Activated gamma-delta T cell treated with anti-CD3 and anti-CD28 coated beads, Interleukin-2, amount 50 U/mL, for 16 hours (primary cell): ENCODE results near the gene C7orf57.
"Not testable (repeated sequence)": the region's sequence is repeated elsewhere in the genome, so short reads cannot be mapped to it uniquely, and the experiment has no call there.

Experiments used
- DNase-seq: peaks from one replicate; pipeline ENCODE4 v3.0.0-alpha.2; 2020; ENCODE audit warnings: low read depth

The C7orf57 gene

DNA sequence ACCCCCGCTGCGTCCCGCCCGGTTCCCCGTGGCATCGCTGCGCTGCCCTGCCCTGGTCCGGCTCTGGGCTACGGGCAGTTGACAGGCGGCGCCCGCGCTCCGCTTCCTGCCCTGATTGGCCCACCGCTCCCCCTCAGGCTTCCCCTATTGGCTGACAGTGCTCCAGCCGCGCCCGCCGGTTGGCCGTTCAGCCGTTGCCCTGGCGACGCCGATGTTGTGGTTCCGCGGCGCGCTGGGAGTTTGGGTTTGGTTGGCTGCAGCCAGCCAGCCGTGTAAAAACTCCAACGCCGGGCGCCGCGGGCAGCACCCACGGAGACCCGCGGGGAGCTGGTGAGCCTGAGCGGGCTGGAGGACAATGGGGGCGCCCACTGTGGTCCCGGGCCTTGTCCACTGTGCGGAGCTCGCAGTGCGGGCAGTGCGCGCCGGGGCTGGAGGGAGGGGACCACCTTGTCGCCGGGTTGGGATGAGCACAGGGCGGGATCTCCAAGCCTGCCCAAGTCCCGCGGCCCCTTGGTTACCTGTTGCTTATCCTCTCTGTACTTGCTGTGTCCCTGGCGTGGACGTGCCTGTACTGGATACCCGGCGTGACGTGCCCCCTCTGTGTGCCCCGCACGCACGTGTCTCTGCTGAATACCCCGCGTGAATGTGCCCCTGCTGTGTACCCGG, at the start of gene C7orf57:
Gene C7orf57, plus strand, starts transcription at position 243 of the 666 bp plus-strand sequence. CDS start 766 bp downstream, outside the sequence.
- peak; percentile 82 for DNase-seq

DNA sequence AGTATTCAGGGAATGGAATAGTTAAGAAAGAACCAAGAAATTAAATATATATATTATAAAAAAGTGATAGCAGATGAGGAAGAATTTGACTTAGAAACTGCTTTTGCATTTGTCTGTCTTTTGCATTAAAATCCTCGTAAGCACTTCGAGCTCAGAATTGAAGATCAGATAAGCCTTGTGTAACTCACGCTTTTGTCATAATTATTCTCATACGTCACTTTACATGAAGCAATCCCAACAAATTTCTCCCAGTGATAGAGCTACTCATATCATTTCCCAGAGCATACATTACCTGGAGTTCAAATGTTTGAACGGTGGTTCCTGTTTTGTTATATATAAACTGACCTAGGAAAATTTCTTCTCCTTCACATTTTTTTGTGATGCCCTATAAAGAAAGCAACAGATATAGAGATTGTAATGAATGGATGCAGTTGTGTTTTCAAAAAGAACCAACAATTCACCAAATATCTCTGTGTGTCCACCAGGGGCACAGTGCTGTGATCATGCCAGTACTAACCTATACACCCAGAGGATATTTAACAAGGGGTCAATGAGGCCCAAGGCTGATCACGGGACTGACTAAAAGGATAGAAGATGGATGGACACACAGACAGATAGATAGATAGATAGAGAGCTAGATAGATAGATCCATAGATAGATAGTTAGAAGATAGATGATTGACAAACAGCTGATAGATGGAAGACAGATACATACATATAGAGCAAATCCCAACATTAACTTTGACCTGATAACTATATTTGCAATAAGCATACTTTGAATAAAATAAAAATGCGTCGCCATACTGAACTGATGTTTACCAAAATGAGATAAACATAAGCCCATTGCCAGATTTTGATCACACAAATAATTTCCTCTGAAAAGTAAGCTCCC, 46.6 kb upstream of the C7orf57 start:
- no peak for DNase-seq

DNA sequence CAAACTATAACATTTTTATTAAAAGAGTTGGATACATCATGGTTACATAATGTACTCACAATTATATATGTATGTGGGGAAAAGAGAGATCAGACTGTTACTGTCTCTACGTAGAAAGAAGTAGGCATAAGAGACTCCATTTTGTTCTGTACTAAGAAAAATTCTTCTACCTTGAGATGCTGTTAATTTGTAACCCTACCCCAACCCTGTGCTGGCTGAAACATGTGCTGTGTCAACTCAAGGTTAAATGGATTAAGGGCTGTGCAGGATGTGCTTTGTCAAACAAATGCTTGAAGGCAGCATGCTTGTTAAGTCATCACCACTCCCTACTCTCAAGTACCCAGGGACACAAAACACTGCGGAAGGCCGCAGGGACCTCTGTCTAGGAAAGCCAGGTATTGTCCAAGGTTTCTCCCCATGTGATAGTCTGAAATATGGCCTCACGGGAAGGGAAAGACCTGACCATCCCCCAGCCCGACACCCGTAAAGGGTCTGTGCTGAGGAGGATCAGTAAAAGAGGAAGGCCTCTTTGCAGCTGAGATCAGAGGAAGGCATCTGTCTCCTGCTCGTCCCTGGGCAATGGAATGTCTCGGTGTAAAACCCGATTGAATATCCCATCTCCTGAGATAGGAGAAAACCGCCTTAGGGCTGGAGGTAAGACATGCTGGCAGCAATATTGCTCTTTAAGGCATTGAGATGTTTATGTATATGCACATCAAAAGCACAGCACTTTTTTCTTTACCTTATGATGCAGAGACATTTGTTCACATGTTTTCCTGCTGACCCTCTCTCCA, 45.5 kb upstream of the C7orf57 start:
- not testable (repeated sequence) for DNase-seq

DNA sequence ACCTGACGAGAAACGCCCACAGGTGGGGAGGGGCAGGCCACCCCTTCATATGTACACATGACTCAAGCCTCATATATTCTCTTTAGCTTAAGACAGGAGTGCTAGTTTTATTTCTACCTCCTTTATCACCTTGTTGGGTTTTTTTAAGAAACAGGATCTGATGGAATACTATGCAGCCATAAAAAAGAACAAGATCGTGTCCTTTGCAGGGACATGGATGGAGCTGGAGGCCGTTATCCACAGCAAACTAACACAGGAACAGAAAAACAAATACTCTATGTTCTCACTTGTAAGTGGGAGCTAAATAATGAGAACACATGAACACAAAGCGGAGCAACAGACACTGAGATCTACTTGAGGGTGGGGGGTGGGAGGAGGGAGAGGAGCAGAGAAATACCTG, 44.8 kb upstream of the C7orf57 start:
- DNase-seq = no peak

DNA sequence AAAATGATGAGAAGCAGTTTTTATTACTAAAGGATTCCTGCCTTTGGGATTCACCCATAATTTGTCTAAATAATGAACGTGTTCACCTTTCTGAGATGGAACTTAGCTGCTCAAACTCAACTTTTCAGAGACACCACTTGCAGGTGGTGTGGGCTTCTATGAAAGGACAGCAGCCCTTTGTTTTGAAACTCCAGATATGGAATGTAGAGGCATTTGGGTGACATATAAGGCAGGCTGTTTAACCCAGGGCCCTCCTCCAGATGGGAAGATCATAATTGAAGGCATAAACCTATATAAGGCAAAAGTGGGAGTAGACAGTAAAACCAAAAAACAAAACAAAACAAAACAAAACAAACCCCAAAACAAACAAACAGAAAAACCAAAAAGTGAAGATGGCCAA, 44.1 kb upstream of the C7orf57 start:
- DNase-seq = no peak

DNA sequence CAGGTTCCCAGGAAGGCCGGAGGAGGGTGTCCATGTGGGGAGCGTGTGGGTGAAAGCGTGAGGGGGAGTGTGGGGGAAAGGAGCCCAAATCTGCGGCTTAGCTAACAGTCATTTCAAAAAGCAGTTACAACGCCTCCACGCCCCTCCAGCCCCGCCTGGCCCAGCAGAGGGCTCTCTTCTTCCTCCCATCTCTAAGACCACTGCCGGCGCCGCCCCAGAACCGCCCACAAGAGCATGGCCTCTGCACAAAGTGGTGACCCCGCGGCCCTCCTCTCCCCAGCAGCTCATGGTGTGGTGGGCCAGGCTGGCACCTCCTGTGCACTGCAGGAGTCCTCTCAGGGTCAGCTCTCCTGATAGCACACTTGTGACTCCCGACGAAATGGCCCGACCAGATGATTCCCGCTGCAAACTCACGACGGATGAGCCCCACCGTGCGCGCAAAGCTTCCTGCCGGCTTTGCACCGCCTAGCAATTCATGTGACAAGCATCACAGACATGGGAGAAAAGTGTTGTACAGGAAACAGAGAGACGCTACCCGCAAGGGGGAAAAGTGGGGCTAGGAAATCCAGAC, 43.5 kb upstream of the C7orf57 start:
- peak; percentile 79 for DNase-seq

DNA sequence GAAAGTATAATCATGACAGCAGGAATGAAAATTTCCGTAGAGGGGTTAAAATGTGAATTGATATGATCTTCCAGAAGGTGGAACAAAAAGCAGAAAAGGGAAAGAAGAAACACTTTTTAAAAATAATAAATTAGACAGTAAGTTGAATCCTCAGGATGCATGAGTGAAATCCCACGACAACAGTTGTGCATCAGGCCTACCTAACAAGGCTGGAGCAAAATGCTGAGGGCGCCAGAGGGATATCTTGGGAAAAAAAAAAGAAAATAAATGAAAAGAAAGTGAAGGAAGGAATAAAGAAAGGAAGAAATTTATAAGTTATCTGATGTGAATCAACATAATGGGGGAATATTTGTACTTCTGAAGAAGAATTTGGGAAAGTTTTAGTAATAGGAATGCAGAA, 42.9 kb upstream of the C7orf57 start:
- DNase-seq = no peak

DNA sequence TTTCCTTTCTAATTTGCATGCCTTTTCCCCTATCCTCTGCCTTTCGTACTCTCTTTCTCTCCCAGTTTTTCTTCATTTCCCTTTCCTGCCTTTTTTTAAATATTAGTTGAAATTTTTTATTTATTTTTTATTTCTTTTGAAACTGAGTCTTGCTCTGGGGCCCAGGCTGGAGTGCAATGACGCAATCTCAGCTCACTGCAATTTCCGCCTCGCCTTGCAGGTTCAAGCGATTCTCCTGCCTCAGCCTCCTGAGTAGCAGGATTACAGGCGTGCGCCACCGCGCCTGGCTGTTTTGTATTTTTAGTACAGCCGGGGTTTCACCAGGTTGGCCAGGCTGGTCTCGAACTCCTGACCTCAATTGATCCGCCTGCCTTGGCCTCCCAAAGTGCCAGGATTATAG, 35.9 kb upstream of the C7orf57 start:
- no peak for DNase-seq

DNA sequence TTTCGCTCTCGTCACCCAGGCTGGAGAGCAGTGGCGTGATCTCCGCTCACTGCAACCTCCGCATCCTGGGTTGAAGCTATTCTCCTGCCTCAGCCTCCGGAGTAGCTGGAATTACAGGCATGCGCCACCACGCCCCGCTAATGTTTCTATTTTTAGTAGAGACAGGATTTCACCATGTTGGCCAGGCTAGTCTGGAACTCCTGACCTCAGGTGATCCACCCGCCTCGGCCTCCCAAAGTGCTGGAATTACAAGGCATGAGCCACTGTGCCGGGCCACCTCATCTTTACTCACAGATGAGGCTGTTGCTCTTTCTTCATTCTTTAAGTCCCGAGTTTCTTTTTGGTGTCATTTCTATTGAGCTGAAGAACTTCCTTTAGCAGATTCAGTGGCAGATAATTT, 35.2 kb upstream of the C7orf57 start:
- DNase-seq = not testable (repeated sequence)

DNA sequence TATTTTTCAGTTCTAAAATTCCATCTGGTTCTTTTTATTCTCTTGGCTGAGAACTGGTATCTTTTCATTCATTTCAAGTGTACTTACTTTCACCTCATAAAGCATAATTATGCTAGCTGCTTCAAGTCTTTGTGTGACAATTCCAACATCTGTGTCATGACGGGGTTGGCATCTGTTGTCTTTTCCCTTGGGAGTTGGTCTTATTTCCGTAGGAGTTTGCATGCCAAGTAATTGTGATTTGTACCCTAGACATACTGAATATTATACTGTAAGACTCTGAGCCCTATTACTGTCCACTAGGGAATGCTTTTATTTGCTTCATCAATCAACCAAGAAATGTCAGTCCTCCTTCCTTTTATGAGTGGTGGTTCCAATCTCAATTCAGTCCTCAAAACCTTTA, 31.3 kb upstream of the C7orf57 start:
- no peak for DNase-seq

DNA sequence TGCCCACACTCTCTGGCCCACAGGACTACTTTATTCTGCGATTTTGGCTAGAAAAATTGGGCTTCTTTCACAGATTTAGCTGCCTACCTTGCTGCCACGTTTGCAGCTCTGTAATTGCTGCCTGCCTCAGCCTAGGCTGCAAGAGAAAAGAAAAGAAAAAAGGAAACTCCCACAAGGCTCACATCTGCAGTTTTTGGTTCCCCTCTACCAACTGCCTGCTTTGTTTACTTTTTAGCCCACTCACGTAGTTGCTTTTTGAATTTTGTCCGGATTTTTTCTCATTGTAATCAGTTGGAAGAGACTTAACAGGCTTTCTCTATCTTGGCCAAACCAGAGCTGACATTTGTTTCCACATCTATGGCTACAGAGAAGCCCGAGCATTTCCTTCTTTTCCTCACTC, 30.7 kb upstream of the C7orf57 start:
- no peak for DNase-seq

DNA sequence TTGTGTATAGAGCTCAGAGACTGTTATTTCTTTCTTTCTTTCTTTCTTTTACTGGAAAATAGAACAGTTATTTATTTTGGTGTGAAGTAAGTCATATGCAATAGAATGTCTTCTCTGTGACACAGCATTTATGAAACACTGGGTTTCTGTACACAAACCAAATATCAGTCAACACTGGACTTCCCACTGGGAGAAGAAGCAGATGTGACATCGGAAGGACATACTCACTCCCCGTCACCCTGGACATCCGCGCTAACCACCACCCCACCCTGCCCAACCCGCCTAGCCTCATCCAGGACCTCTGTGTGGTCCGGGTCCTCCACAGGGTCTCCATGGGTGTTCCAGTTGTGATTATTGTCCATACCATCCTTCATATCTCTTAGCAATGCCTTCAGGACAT, 28.5 kb upstream of the C7orf57 start:
- no peak for DNase-seq

DNA sequence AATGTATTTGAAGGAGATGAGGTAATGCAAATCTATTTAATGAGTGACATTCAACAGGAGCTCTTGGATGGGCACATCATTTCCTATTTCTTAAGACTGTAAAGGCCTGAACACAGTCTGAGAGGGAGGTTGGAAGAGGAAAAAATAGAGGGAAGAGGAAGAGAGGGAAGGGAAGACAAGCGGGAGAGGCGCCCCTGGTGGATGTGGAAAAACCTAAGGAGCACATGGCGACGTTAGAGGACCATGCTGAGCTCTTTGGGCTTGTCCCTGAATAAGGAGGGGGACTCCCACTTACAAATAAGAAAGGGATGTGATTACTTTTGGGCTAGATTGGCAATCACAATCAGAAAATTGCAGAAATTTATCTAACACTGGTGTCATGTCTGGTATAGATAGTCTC, 26.1 kb upstream of the C7orf57 start:
- no peak for DNase-seq

DNA sequence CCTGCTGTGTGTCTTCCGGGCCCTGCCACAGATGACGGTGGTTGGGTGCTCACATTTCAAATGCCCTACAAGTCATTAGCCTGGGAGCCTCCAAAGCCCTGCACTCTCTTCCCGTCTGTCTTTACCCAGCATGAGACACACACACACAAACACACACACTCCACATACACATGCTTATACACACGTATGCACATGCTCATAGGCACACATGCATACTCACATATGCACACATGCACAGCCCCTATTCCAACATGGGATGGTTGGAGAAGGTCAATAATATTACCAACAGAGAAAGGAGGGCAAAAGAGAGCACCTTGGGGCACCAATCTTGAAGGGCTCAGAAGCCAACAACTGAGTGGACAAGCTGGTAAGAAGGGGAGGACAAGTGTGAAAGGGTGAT, 25.4 kb upstream of the C7orf57 start:
- DNase-seq = no peak

DNA sequence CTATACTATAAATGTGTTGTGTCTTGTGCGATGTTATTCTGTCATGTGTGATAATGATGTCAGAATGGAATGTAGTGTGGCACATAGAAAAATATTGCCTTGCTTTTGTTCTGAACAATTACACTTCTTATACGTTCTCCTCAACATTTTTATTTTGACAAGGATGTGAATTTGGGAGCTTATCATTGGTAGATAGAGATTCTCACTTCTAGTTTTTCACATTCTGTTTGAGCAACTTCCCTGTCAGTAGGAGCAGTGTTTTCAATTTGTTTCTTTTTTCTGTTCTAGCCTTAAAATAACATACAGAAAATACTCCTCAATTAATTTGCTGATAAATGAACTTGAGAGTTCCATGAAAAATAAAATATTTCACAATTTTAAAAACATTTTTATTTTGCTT, 24.0 kb upstream of the C7orf57 start:
- no peak for DNase-seq

DNA sequence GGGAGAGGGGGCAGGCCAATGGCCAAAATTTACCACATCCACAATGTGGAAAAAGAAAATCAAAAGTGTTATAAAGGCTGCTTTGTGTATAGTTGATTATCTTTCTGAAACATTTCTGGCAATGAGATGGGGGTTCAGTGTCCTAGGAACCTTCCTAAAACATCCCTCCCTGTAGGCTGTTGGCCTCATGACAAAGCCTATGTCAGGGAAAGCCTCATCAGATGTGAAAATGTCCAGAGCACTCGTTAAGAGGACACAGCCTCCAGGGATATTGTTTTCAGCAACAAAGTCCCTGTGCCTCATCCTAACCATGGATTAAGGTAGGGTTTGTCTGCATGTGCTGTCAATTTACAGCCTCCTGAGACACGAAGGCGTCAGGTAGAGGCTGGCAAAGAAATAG, 23.4 kb upstream of the C7orf57 start:
- no peak for DNase-seq

DNA sequence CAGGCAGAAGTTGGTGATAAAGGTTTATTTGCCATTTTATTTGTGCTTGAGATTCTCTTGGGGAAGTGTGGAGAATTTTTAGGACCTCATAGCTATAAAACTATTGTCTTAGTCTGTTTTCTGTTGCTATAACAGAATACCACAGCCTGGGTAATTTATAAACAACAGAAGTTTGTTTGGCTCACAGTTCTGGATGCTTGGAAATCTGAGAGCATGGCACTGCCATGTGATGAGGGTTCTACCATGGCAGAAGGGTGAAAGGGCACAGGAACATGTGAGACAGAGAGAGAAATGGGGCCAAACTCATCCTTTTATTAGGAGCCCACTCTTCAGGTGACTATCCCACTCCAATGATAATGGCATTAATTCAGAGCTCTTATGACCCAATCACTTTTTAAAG, 18.7 kb upstream of the C7orf57 start:
- DNase-seq = no peak

DNA sequence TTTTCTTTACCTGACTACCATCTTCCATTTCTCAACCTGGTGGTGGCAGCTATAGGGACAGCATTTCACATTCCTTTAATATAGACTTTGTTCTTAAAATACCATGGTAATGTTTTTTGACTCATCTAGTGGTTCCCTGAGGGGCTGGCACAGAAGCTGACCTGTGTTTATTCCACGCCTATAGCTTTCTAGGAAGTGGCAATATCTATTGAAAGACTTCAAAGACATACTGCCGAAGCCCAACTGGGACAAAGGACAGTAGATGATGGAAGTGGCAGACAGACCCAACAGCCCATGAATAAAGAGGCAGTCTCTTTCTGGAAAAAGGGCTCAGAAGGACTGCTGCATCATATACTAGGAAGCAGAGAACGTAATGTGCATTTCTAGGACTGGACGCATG, 17.7 kb upstream of the C7orf57 start:
- DNase-seq = no peak

DNA sequence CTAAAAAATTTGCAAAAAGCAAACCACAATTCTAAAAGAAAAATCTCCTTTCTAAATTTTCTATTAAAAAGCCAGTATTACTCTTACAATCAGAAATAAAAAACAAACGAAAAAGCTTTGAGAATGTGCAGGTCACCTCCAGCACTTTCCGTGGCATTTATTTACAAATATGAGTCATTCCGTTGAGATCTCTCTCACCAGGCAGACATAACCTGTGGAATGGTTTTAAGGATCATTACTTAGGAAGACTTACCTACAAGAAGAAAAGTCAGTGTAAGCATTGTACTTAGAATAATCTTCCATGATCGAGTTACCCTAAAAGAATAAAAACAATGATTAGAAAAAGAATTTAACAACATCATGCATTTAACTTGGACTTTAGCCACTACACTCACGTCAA, 9.7 kb upstream of the C7orf57 start:
- DNase-seq = no peak

DNA sequence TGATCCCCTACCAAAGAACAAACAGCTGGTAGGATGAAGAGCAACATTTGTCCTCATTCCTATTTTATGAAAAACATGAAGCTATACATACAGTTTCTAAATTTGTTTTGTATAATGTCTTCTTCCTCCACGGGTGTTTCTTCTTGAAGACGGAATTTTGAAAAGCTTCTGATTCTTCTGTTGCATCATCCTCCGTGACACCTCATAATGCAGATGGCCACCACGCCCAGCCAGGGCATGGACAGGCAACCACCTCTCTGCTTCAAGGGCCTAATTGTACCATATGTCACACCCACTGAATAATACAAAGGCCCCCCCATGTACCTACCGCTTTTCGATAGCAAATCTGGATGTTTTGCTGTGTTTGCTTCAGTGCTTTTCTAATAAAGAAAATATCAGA, 6.4 kb upstream of the C7orf57 start, which contains the start of gene SUN3:
Gene SUN3, minus strand, starts transcription at position 170 of the 400 bp plus-strand sequence. Its CDS starts 169 bp downstream, at position 1.
- no peak for DNase-seq

DNA sequence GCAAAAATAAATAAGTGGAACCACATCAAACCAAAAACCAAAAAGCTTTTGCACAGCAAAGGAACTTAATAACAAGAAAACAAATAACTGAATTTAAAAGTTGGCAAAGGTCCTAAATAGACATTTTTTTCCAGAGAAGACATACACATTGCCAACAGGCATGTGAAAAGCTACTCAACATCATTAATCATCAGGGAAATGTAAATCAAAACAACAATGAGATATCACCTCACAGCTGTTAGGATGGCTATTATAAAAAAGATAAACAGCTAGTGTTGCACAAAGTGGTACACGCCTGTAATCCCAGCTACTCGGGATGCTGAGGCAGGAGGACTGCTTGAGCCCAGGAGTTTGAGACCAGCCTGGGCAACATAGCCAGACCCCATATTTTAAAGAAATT, 4.2 kb upstream of the C7orf57 start:
- no peak for DNase-seq

DNA sequence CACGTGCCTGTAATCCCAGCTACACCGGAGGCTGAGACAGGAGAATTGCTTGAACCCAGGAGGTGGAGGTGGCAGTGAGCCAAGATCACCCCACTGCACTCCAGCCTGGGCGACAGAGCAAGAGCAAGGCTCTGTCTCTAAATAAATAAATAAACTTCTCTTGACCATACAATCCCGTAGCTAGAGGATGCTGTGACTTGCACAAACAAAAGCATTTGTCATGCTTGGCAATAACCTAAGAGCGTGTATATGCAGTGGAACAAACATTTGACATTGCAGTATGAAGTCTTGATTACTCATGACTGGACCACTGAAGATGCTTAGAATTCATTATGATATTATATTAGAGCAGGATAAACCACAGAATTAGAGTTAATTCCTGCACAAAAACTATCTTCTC, 1.4 kb upstream of the C7orf57 start:
- DNase-seq = no peak
